OCI-LY3 (cell line): ENCODE data around the gene PSMB3.

Experiments used
- H2AFZ ChIP-seq: fragments of 200-600, 300-600 bp; shearing (Covaris generic); 2 replicates; pipeline ENCODE4 v1.6.0; 2014; ENCODE audit warnings: antibody characterized with exemption, low read depth, low read length
- H3K27ac ChIP-seq: fragments of 200-600, 300-600 bp; sonication (generic); 2 replicates; pipeline ENCODE4 v1.5.1; 2014; ENCODE audit warnings: mild to moderate bottlenecking, low read length, moderate library complexity, mixed read lengths
- H3K27me3 ChIP-seq: fragments of 200-600, 300-600 bp; sonication (generic); 2 replicates; pipeline ENCODE4 v1.6.1; 2014; ENCODE audit warnings: low read depth, low read length, mixed read lengths
- H3K36me3 ChIP-seq: fragments of 200-600, 300-600 bp; sonication (generic); replicated peaks from 2 replicates; pipeline ENCODE3; 2014; ENCODE audit warnings: low read depth, low read length, mixed read lengths
- H3K4me1 ChIP-seq: fragments of 300-600, 200-600 bp; sonication (generic); 2 replicates; pipeline ENCODE4 v1.6.1; 2014; ENCODE audit warnings: low read length, mixed read lengths
- H3K4me2 ChIP-seq: fragments of 200-600, 300-600 bp; sonication (generic); 2 replicates; pipeline ENCODE4 v1.6.1; 2014; ENCODE audit warnings: low read length, mixed read lengths
- H3K4me3 ChIP-seq: fragments of 300-600, 200-600 bp; sonication (generic); 2 replicates; pipeline ENCODE4 v1.5.1; 2014; ENCODE audit warnings: antibody characterized with exemption, mild to moderate bottlenecking, low read length, moderate library complexity
- H3K79me2 ChIP-seq: fragments of 300-600, 200-600 bp; shearing (Covaris generic); 2 replicates; pipeline ENCODE4 v1.6.1; 2014; ENCODE audit warnings: mild to moderate bottlenecking, low read length, mixed read lengths
- H3K9ac ChIP-seq: fragments of 300-600, 200-600 bp; shearing (Covaris generic); 2 replicates; pipeline ENCODE4 v1.6.0; 2014; ENCODE audit warnings: mild to moderate bottlenecking, low read length, moderate library complexity
- H3K9me3 ChIP-seq: fragments of 200-600, 300-600 bp; shearing (Covaris generic); 2 replicates; pipeline ENCODE4 v1.6.1; 2014; ENCODE audit warnings: low read length, mixed read lengths; ENCODE audit not compliant: insufficient read depth
- H4K20me1 ChIP-seq: fragments of 200-600, 300-600 bp; sonication (generic); 2 replicates; pipeline ENCODE4 v1.6.1; 2016; ENCODE audit warnings: low read length, mixed read lengths; ENCODE audit not compliant: insufficient read depth
- CTCF ChIP-seq: fragments of 200-600, 300-600 bp; sonication (generic); IDR thresholded peaks from 2 replicates; pipeline ENCODE4 v1.5.1; 2014; ENCODE audit warnings: antibody characterized with exemption, low read length, low read depth
- EZH2phosphoT487 ChIP-seq: fragments of 200-600 bp; shearing (Covaris generic); IDR thresholded peaks from 2 replicates; pipeline ENCODE4 v1.6.1; 2018; ENCODE audit warnings: antibody characterized with exemption, mixed run types, low read depth

The PSMB3 gene

GRCh38 chr17:38761612-38762011 is 9.1 kb downstream of the PSMB3 start:
- Histone ChIP-seq H2AFZ (no peak overlapping the region), H3K27ac (no peak overlapping the region), H3K9me3 (no peaks in the 10 kb centered on the region), H4K20me1 (no peaks in the 10 kb centered on the region), H3K79me2 (no peaks in the 10 kb centered on the region), H3K27me3 (no peaks in the 10 kb centered on the region), H3K4me2 (no peak overlapping the region), H3K4me1 (no peaks in the 10 kb centered on the region), H3K9ac (no peak overlapping the region), H3K36me3 (peaks cover 48% of the 10 kb centered on the region), H3K4me3 (no peak overlapping the region)
- no peak for TF ChIP-seq EZH2phosphoT487
- peak; percentile 46 for TF ChIP-seq CTCF

- TF ChIP-seq EZH2phosphoT487 (no peak), CTCF (no peak)
- Histone ChIP-seq H3K9me3 (no peaks in the 10 kb centered on the region), H3K4me3 (no peak overlapping the region), H3K9ac (no peak overlapping the region), H3K36me3 (peaks cover 53% of the 10 kb centered on the region), H3K79me2 (no peaks in the 10 kb centered on the region), H3K27me3 (no peaks in the 10 kb centered on the region), H3K4me2 (no peak overlapping the region), H4K20me1 (no peaks in the 10 kb centered on the region), H3K27ac (no peak overlapping the region), H3K4me1 (no peaks in the 10 kb centered on the region), H2AFZ (no peak overlapping the region)
These were observed 9.7 kb downstream of the PSMB3 start for GRCh38 chr17:38762231-38762630.

GRCh38 chr17:38766341-38766740 is 13.8 kb downstream of the PSMB3 start:
- TF ChIP-seq EZH2phosphoT487 (no peak), CTCF (no peak)
- Histone ChIP-seq H2AFZ (no peak overlapping the region), H3K4me2 (no peak overlapping the region), H3K36me3 (peaks cover 54% of the 10 kb centered on the region), H3K9me3 (no peaks in the 10 kb centered on the region), H4K20me1 (no peaks in the 10 kb centered on the region), H3K27me3 (no peaks in the 10 kb centered on the region), H3K27ac (no peak overlapping the region), H3K9ac (no peak overlapping the region), H3K4me3 (no peak overlapping the region), H3K4me1 (no peaks in the 10 kb centered on the region), H3K79me2 (no peaks in the 10 kb centered on the region)

GRCh38 chr17:38768417-38768816 is 15.9 kb downstream of the PSMB3 start:
- H4K20me1 ChIP-seq, result no peaks in the 10 kb centered on the region
- H3K36me3 ChIP-seq, result peaks cover 46% of the 10 kb centered on the region
- TF ChIP-seq EZH2phosphoT487, result no peak
- TF ChIP-seq CTCF, result no peak
- H3K79me2 ChIP-seq, result no peaks in the 10 kb centered on the region
- H2AFZ ChIP-seq, result no peak overlapping the region
- no peaks in the 10 kb centered on the region for H3K9me3 ChIP-seq
- no peak overlapping the region for H3K9ac ChIP-seq
- H3K4me1 ChIP-seq, result no peaks in the 10 kb centered on the region
- H3K4me2 ChIP-seq, result no peak overlapping the region
- H3K27me3 ChIP-seq, result no peaks in the 10 kb centered on the region
- no peak overlapping the region for H3K4me3 ChIP-seq
- no peak overlapping the region for H3K27ac ChIP-seq
